GM21381 (cell line): ENCODE measurements around the gene CCDC90B.
"Not testable (repeated sequence)": the region's sequence is repeated elsewhere in the genome, so short reads cannot be mapped to it uniquely, and the experiment has no call there.

Experiments used
- ATAC-seq: cut with Tn5 transposase; IDR thresholded peaks from one replicate; pipeline ENCODE4 v1.9.1; 2021; ENCODE audit warnings: mild to moderate bottlenecking, moderate library complexity; ENCODE audit not compliant: unreplicated experiment

CCDC90B gene

GRCh38 chr11:83292709-83293456 lies 6.7 kb upstream of the CCDC90B start:
- ATAC-seq: peak; percentile 62

- ATAC-seq: no peak
Observed at GRCh38 chr11:83287631-83288030, 1.5 kb upstream of the CCDC90B start.

GRCh38 chr11:83285151-83285770 lies 906 bp downstream of the CCDC90B start:
- ATAC-seq: peak; percentile 41

GRCh38 chr11:83284501-83285150 lies 1.5 kb downstream of the CCDC90B start:
- no peak for ATAC-seq

- no peak for ATAC-seq
Observed at GRCh38 chr11:83282084-83282716, 4.0 kb downstream of the CCDC90B start.

- ATAC-seq: no peak
Observed at GRCh38 chr11:83280256-83280655, 5.9 kb downstream of the CCDC90B start.

- no peak for ATAC-seq
Observed at GRCh38 chr11:83278351-83278750, 7.8 kb downstream of the CCDC90B start.

- ATAC-seq: no peak
Observed at GRCh38 chr11:83275888-83276641, 10.1 kb downstream of the CCDC90B start.

- no peak for ATAC-seq
Observed at GRCh38 chr11:83272627-83273026, 13.5 kb downstream of the CCDC90B start.

GRCh38 chr11:83271734-83272133 lies 14.4 kb downstream of the CCDC90B start:
- not testable (repeated sequence) for ATAC-seq

GRCh38 chr11:83269080-83269479 lies 17.1 kb downstream of the CCDC90B start:
- ATAC-seq: not testable (repeated sequence)

- ATAC-seq: no peak
Observed at GRCh38 chr11:83265331-83265730, 20.8 kb downstream of the CCDC90B start.

GRCh38 chr11:83259559-83259958 lies 26.6 kb downstream of the CCDC90B start:
- no peak for ATAC-seq

- ATAC-seq: no peak
Observed at GRCh38 chr11:83257761-83258168, 28.4 kb downstream of the CCDC90B start.

GRCh38 chr11:83256602-83257340 lies 29.4 kb downstream of the CCDC90B start:
- ATAC-seq: no peak

GRCh38 chr11:83255366-83255765 lies 30.8 kb downstream of the CCDC90B start:
- no peak for ATAC-seq

GRCh38 chr11:83252941-83253340 lies 33.2 kb downstream of the CCDC90B start:
- no peak for ATAC-seq

- no peak for ATAC-seq
Observed at GRCh38 chr11:83252266-83252665, 33.9 kb downstream of the CCDC90B start.

- ATAC-seq: no peak
Observed at GRCh38 chr11:83249972-83250593, 36.1 kb downstream of the CCDC90B start.

- ATAC-seq: no peak
Observed at GRCh38 chr11:83249445-83249844, 36.7 kb downstream of the CCDC90B start.
